HEK293T (cell line): ENCODE results near the gene LIPC.

ENCODE experiments used
- CTCF ChIA-PET: fragments of 350-600 bp; formaldehyde crosslinking; extraction: SDS; loops from one replicate; lab custom pipeline; 2021; ENCODE audit warnings: antibody characterized with exemption, inconsistent platforms; lab: Yijun Ruan, JAX
- POLR2A ChIA-PET: fragments of 350-600 bp; formaldehyde crosslinking; extraction: SDS; loops from one replicate; lab custom pipeline; 2020; ENCODE audit warnings: antibody characterized with exemption, inconsistent platforms; lab: Yijun Ruan, JAX
- DNase-seq: peaks from one replicate; pipeline ENCODE4 v3.0.0; 2012; ENCODE audit warnings: mixed read lengths; ENCODE audit errors: extremely low spot score
- ARNT ChIP-seq: fragments of 450-650 bp; IDR thresholded peaks from 2 replicates; pipeline ENCODE4 v1.6.1; 2017; ENCODE audit warnings: mild to moderate bottlenecking
- BHLHE40 ChIP-seq: fragments of 450-650 bp; IDR thresholded peaks from 2 replicates; pipeline ENCODE4 v1.6.1; 2016; ENCODE audit warnings: mild to moderate bottlenecking, moderate library complexity, borderline replicate concordance
- CTBP1 ChIP-seq: fragments of 450-650 bp; IDR thresholded peaks from 2 replicates; pipeline ENCODE4 v1.6.1; 2016; ENCODE audit warnings: borderline replicate concordance
- ELF4 ChIP-seq: fragments of 450-650 bp; IDR thresholded peaks from 2 replicates; pipeline ENCODE4 v1.6.1; 2017; ENCODE audit warnings: antibody characterized with exemption
- FOXA1 ChIP-seq: fragments of 450-650 bp; IDR thresholded peaks from 2 replicates; pipeline ENCODE4 v1.6.1; 2016; ENCODE audit warnings: mild to moderate bottlenecking
- FOXK2 ChIP-seq: fragments of 450-650 bp; IDR thresholded peaks from 2 replicates; pipeline ENCODE4 v1.6.1; 2016; ENCODE audit warnings: mild to moderate bottlenecking
- FOXM1 ChIP-seq: fragments of 450-650 bp; IDR thresholded peaks from 2 replicates; pipeline ENCODE4 v1.6.1; 2017; ENCODE audit warnings: mild to moderate bottlenecking, borderline replicate concordance
- HDGF ChIP-seq: fragments of 450-650 bp; IDR thresholded peaks from 2 replicates; pipeline ENCODE4 v1.6.1; 2017; ENCODE audit warnings: antibody characterized with exemption, borderline replicate concordance
- L3MBTL2 ChIP-seq: fragments of 450-650 bp; conservative IDR thresholded peaks from 2 replicates; pipeline ENCODE4 v1.6.1; 2016; ENCODE audit warnings: mild to moderate bottlenecking
- LEF1 ChIP-seq: fragments of 450-650 bp; IDR thresholded peaks from 2 replicates; pipeline ENCODE4 v1.6.1; 2017; ENCODE audit warnings: mild to moderate bottlenecking, borderline replicate concordance
- NFRKB ChIP-seq: fragments of 450-650 bp; IDR thresholded peaks from 2 replicates; pipeline ENCODE4 v1.6.1; 2016; ENCODE audit warnings: mild to moderate bottlenecking, moderate library complexity
- PKNOX1 ChIP-seq: fragments of 450-650 bp; IDR thresholded peaks from 2 replicates; pipeline ENCODE4 v1.6.1; 2016
- SP1 ChIP-seq: fragments of 450-650 bp; IDR thresholded peaks from 2 replicates; pipeline ENCODE4 v1.6.1; 2017
- SUZ12 ChIP-seq: fragments of 450-650 bp; IDR thresholded peaks from 2 replicates; pipeline ENCODE4 v1.6.1; 2016; ENCODE audit warnings: mild to moderate bottlenecking
- TARDBP ChIP-seq: fragments of 450-650 bp; IDR thresholded peaks from 2 replicates; pipeline ENCODE4 v1.6.1; 2016
- ZNF384 ChIP-seq: fragments of 450-650 bp; IDR thresholded peaks from 2 replicates; pipeline ENCODE4 v1.6.1; 2016

LIPC gene

GRCh38 chr15:58524247-58524646, 92.5 kb downstream of the LIPC start:
- ChIA-PET CTCF (no interaction called here), POLR2A (no interaction called here)
- TF ChIP-seq HDGF, result no peak
- no peak for TF ChIP-seq ZNF384
- TF ChIP-seq FOXM1, result no peak
- no peak for TF ChIP-seq FOXA1
- no peak for TF ChIP-seq FOXK2
- no peak for TF ChIP-seq ELF4
- no peak for TF ChIP-seq L3MBTL2
- no peak for TF ChIP-seq ARNT
- TF ChIP-seq LEF1, result no peak
- no peak for TF ChIP-seq SP1
- DNase-seq, result no peak

- no peak for DNase-seq
- CTCF ChIA-PET, result no interaction called here
- no peak for TF ChIP-seq ZNF384
- no peak for TF ChIP-seq SUZ12
- no peak for TF ChIP-seq FOXK2
- no peak for TF ChIP-seq ELF4
- no peak for TF ChIP-seq FOXM1
- no peak for TF ChIP-seq NFRKB
- POLR2A ChIA-PET, result no interaction called here
Measured at GRCh38 chr15:58525991-58526421, 94.2 kb downstream of the LIPC start.

- TF ChIP-seq SP1 (no peak), CTBP1 (no peak), ELF4 (no peak), FOXK2 (no peak), ZNF384 (no peak), SUZ12 (no peak), NFRKB (no peak), TARDBP (no peak), ARNT (no peak), HDGF (no peak), FOXA1 (no peak)
- DNase-seq, result no peak
- ChIA-PET POLR2A (no interaction called here), CTCF (interaction anchor here (0.6 kb wide), 1 partner anchor 84 kb away, joined by 3 read pairs; no protein-coding TSS in a partner anchor)
Measured at GRCh38 chr15:58526647-58527192, 94.9 kb downstream of the LIPC start.

GRCh38 chr15:58527573-58528187, 95.9 kb downstream of the LIPC start:
- ChIA-PET POLR2A (no interaction called here), CTCF (interaction anchor here (0.6 kb wide), 1 partner anchor 83 kb away, joined by 3 read pairs; no protein-coding TSS in a partner anchor)
- DNase-seq, result no peak
- no peak for TF ChIP-seq FOXA1
- TF ChIP-seq ELF4, result no peak
- TF ChIP-seq NFRKB, result no peak
- TF ChIP-seq SP1, result no peak
- TF ChIP-seq TARDBP, result no peak
- TF ChIP-seq FOXM1, result no peak
- TF ChIP-seq L3MBTL2, result no peak
- no peak for TF ChIP-seq ZNF384
- no peak for TF ChIP-seq ARNT
- TF ChIP-seq CTBP1, result no peak
- no peak for TF ChIP-seq HDGF
- no peak for TF ChIP-seq LEF1
- TF ChIP-seq PKNOX1, result no peak

GRCh38 chr15:58528188-58528870, 96.5 kb downstream of the LIPC start:
- no peak for DNase-seq
- ChIA-PET CTCF (interaction anchor here (1.0 kb wide), 1 partner anchor 21 kb away, joined by 3 read pairs; no protein-coding TSS in a partner anchor), POLR2A (no interaction called here)
- no peak for TF ChIP-seq SUZ12
- no peak for TF ChIP-seq ELF4
- no peak for TF ChIP-seq TARDBP
- no peak for TF ChIP-seq CTBP1
- no peak for TF ChIP-seq FOXM1
- no peak for TF ChIP-seq ZNF384
- no peak for TF ChIP-seq FOXK2
- TF ChIP-seq PKNOX1, result no peak
- TF ChIP-seq L3MBTL2, result no peak
- no peak for TF ChIP-seq HDGF
- no peak for TF ChIP-seq SP1
- no peak for TF ChIP-seq FOXA1
- TF ChIP-seq NFRKB, result no peak
- no peak for TF ChIP-seq LEF1
- no peak for TF ChIP-seq ARNT
- no peak for TF ChIP-seq BHLHE40

- no peak for DNase-seq
- TF ChIP-seq SUZ12 (no peak), ZNF384 (no peak), SP1 (no peak), TARDBP (no peak), FOXK2 (no peak), ELF4 (no peak), ARNT (no peak), NFRKB (no peak), FOXM1 (no peak), LEF1 (no peak), L3MBTL2 (no peak), FOXA1 (no peak), PKNOX1 (no peak), BHLHE40 (no peak), CTBP1 (no peak), HDGF (no peak)
- ChIA-PET POLR2A (no interaction called here), CTCF (interaction anchor here (1.0 kb wide), 1 partner anchor 22 kb away, joined by 3 read pairs; no protein-coding TSS in a partner anchor)
Measured at GRCh38 chr15:58529041-58529440, 97.2 kb downstream of the LIPC start.
